Stimulated activated naive CD8-positive, alpha-beta T cell treated with anti-CD3 and anti-CD28 coated beads, Interleukin-15, amount 100 ng/mL, for 72 hours (primary cell): Measurements from ENCODE around the gene SLC9A4.

ENCODE experiments used
- ATAC-seq: fragments of 150-1000 bp; cut with Tn5 transposase; 2 replicates; pipeline ENCODE4 v1.10.0; 2021; ENCODE audit warnings: mild to moderate bottlenecking, moderate library complexity
- DNase-seq, 2 donors: peaks; one replicate each; pipeline ENCODE4 v3.0.0; 2021 to 2022
- H3K27ac Mint-ChIP-seq, 2 donors: one replicate each; pipeline ENCODE4 v1.8.0; 2022; ENCODE audit warnings: mild to moderate bottlenecking in 2 of 2, mixed read lengths in 2 of 2, moderate library complexity in 2 of 2
- H3K27me3 Mint-ChIP-seq: one replicate; pipeline ENCODE4 v1.8.0; 2022; ENCODE audit warnings: mixed read lengths
- H3K4me1 Mint-ChIP-seq: one replicate; pipeline ENCODE4 v1.8.0; 2022; ENCODE audit warnings: mild to moderate bottlenecking, mixed read lengths
- H3K4me3 Mint-ChIP-seq, 2 donors: one replicate each; pipeline ENCODE4 v1.8.0; 2022; ENCODE audit warnings: mild to moderate bottlenecking in 2 of 2, mixed read lengths in 2 of 2, moderate library complexity in 1 of 2
- H3K9me3 Mint-ChIP-seq, 2 donors: one replicate each; pipeline ENCODE4 v1.8.0; 2022; ENCODE audit warnings: mixed read lengths in 2 of 2

Gene SLC9A4

GRCh38 chr2:102505290-102505689 lies 32.3 kb downstream of the SLC9A4 start:
- no peak overlapping the region for H3K4me3 Mint-ChIP-seq
- H3K27ac Mint-ChIP-seq = no peak overlapping the region
- ATAC-seq (no peak), DNase-seq (no peak)
- peaks cover 16% of the 10 kb centered on the region for H3K4me1 Mint-ChIP-seq
- peaks cover 9 to 12% of the 10 kb centered on the region in 2 donors for H3K9me3 Mint-ChIP-seq
- peaks cover 36% of the 10 kb centered on the region for H3K27me3 Mint-ChIP-seq

GRCh38 chr2:102506743-102507142 lies 33.7 kb downstream of the SLC9A4 start:
- Mint-ChIP-seq H3K9me3 (peaks cover 9 to 12% of the 10 kb centered on the region in 2 donors), H3K27me3 (peaks cover 32% of the 10 kb centered on the region), H3K4me1 (peaks cover 16% of the 10 kb centered on the region), H3K4me3 (no peak overlapping the region), H3K27ac (no peak overlapping the region)
- ATAC-seq (no peak), DNase-seq (no peak)

DNA sequence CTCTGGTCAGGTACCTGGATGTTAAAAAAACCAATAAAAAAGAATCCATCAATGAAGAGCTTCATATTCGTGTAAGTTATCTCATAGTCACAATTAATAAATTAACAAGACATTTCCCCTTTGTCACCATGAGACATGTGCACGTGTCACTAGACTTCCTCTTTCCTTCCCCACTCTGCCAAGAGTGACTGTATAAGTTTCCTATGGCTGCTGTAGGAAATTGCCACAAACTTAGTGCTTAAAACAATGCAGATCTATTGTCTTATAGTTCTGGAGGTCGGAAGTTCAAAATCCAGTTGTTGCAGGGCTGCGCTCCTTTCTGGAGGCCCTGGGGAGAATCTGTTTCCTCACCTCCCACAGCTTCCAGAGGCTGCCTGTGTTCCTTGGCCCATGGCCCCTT lies 35.8 kb downstream of the SLC9A4 start:
- Mint-ChIP-seq H3K9me3 (peaks cover 9 to 12% of the 10 kb centered on the region in 2 donors), H3K4me3 (no peak overlapping the region)
- ATAC-seq = no peak

GRCh38 chr2:102509749-102510148 lies 36.7 kb downstream of the SLC9A4 start:
- Mint-ChIP-seq H3K27ac (no peak overlapping the region), H3K4me3 (peak overlapping the region; percentile 35 to 38), H3K9me3 (peaks cover 9 to 12% of the 10 kb centered on the region in 2 donors), H3K4me1 (peaks cover 16% of the 10 kb centered on the region), H3K27me3 (peaks cover 39% of the 10 kb centered on the region)
- peak in 1 of 2 donors; percentile 24 for DNase-seq
- ATAC-seq = peak; percentile 93

More for the DNA sequence above, 35.8 kb downstream of the SLC9A4 start:
- H3K27ac Mint-ChIP-seq = no peak overlapping the region
- DNase-seq = no peak
- peaks cover 16% of the 10 kb centered on the region for H3K4me1 Mint-ChIP-seq
- peaks cover 39% of the 10 kb centered on the region for H3K27me3 Mint-ChIP-seq

DNA sequence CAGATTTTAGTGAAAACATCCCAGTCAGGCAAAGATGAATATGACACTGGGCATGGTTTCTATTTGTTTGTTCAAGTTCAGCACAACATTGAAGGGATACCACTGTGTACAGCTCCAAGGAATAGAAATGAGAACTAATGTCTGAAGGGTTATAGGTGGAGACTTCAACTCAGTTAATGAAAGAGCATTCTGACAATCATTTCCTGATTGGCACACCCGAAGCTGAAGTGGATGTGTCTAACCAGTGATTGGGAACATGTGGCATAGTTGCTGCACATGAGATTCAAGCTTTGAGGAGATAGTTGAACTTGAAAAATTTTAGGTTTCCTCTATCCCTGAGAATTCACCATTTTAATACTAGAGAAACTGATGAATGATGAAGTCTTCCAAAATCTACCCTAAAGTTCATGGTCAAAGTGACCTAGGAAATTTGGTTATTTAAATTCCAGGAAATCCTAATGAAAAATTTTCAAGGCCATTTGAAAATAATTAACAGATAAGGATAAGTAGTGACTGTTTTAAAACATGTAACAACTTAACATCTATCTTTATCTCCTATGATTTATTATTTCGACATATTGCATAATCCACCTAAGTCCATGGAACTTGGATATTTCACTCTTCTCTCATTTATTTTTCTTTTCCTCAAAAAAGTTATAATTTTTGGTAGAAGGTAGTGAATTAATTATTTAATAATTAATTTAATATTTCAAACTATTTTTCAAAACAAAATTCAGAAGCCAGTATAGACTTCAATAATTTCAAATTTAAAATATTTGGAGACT lies 38.0 kb downstream of the SLC9A4 start:
- Mint-ChIP-seq H3K27ac (no peak overlapping the region), H3K27me3 (peaks cover 39% of the 10 kb centered on the region), H3K9me3 (peaks cover 9 to 12% of the 10 kb centered on the region in 2 donors), H3K4me3 (no peak overlapping the region), H3K4me1 (peaks cover 16% of the 10 kb centered on the region)
- no peak for ATAC-seq
- no peak for DNase-seq

- Mint-ChIP-seq H3K27me3 (peaks cover 39% of the 10 kb centered on the region), H3K4me3 (no peak overlapping the region), H3K9me3 (peaks cover 9 to 12% of the 10 kb centered on the region in 2 donors), H3K4me1 (peaks cover 16% of the 10 kb centered on the region), H3K27ac (no peak overlapping the region)
- DNase-seq = no peak
- ATAC-seq = no peak
Measured at GRCh38 chr2:102512161-102512560, 39.1 kb downstream of the SLC9A4 start.

GRCh38 chr2:102513355-102513939 lies 40.4 kb downstream of the SLC9A4 start:
- H3K4me3 Mint-ChIP-seq = no peak overlapping the region

GRCh38 chr2:102514061-102514785 lies 41.2 kb downstream of the SLC9A4 start:
- no peak overlapping the region for H3K27ac Mint-ChIP-seq

More at GRCh38 chr2:102513355-102513939, 40.4 kb downstream of the SLC9A4 start:
- peaks cover 9 to 12% of the 10 kb centered on the region in 2 donors for H3K9me3 Mint-ChIP-seq
- no peak overlapping the region for H3K27ac Mint-ChIP-seq
- DNase-seq (no peak), ATAC-seq (no peak)
- H3K4me1 Mint-ChIP-seq = peaks cover 16% of the 10 kb centered on the region
- peaks cover 31% of the 10 kb centered on the region for H3K27me3 Mint-ChIP-seq

DNA sequence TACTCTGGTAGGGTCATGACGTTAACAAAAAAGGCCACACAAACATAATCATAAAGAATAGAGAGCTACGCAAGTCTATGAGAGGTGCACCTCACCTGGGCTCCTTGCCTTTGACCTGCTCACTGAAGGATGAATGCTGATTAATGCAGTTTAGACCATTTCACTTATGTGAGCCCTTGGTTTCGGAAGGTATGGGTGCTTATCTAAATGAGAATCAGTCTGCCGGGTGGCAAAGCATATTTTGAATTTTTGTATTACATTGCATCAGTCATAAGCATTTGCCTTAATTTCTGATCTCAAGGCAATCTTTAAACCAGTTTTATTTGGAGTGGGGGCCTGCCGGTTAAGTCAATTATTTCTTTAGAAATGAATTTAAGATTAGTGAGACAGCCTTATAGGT lies 42.8 kb downstream of the SLC9A4 start:
- H3K4me3 Mint-ChIP-seq = no peak overlapping the region
- H3K27ac Mint-ChIP-seq = no peak overlapping the region
- H3K9me3 Mint-ChIP-seq = no peaks in the 10 kb centered on the region
- DNase-seq (no peak), ATAC-seq (no peak)
- H3K4me1 Mint-ChIP-seq = no peaks in the 10 kb centered on the region
- peaks cover 17% of the 10 kb centered on the region for H3K27me3 Mint-ChIP-seq

More at GRCh38 chr2:102514061-102514785, 41.2 kb downstream of the SLC9A4 start:
- Mint-ChIP-seq H3K9me3 (peaks cover 4 to 6% of the 10 kb centered on the region in 2 donors), H3K4me3 (no peak overlapping the region), H3K4me1 (peaks cover 10% of the 10 kb centered on the region), H3K27me3 (peaks cover 24% of the 10 kb centered on the region)
- ATAC-seq (no peak), DNase-seq (no peak)

- Mint-ChIP-seq H3K27me3 (peaks cover 2% of the 10 kb centered on the region), H3K27ac (no peak overlapping the region), H3K4me3 (no peak overlapping the region), H3K9me3 (no peaks in the 10 kb centered on the region), H3K4me1 (no peaks in the 10 kb centered on the region)
- peak; percentile 60 for ATAC-seq
- DNase-seq = no peak
Measured at GRCh38 chr2:102518170-102518569, 45.1 kb downstream of the SLC9A4 start.

- DNase-seq (peak in 1 of 2 donors; percentile 22), ATAC-seq (peak; percentile 78)
- Mint-ChIP-seq H3K4me1 (no peaks in the 10 kb centered on the region), H3K4me3 (no peak overlapping the region), H3K27ac (no peak overlapping the region), H3K27me3 (no peaks in the 10 kb centered on the region), H3K9me3 (no peaks in the 10 kb centered on the region)
Measured at GRCh38 chr2:102520009-102520408, 47.0 kb downstream of the SLC9A4 start.

GRCh38 chr2:102520801-102521200 lies 47.8 kb downstream of the SLC9A4 start:
- H3K4me3 Mint-ChIP-seq = no peak overlapping the region
- DNase-seq = no peak
- no peak overlapping the region for H3K27ac Mint-ChIP-seq
- H3K4me1 Mint-ChIP-seq = no peaks in the 10 kb centered on the region
- ATAC-seq = no peak
- no peaks in the 10 kb centered on the region for H3K9me3 Mint-ChIP-seq
- no peaks in the 10 kb centered on the region for H3K27me3 Mint-ChIP-seq

DNA sequence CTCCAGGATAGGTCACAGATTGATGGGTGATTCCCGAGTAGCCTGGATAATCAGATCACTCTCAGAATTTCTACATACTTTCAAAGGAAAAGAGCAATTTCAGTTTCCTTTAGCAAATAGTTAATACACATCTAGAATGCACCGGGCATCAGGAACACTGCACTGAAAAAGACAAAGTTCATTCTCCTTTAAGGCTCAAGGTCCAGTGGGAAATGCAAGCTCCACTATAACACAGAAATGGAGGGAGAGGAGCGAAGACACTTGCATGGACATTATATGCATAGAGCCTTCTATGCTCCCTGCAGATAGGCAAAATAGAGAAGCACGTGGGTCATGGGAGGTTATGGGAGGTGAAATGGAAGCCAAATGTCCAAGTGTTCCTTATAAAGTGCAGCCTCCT lies 49.1 kb downstream of the SLC9A4 start:
- no peak for DNase-seq
- Mint-ChIP-seq H3K4me3 (no peak overlapping the region), H3K9me3 (no peaks in the 10 kb centered on the region), H3K4me1 (no peaks in the 10 kb centered on the region), H3K27me3 (no peaks in the 10 kb centered on the region), H3K27ac (no peak overlapping the region)
- no peak for ATAC-seq

DNA sequence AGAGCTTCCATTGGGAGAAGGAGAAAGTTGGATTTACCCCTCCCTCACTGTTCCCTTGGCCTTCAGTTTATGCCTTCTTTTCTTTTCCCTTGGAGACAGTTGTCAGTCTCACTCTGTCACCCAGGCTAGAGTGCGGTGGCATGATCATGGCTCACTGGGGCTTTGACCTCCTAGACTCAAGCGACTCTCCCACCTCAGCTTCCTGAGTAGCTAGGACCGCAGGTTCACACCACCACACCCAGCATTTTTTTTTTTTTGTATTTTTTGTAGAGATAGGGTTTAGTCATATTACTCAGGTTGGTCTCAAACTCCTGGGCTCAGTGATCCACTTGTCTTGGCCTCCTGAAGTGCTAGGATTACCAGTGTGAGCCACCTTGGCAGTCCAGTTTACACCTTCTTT lies 49.9 kb downstream of the SLC9A4 start:
- DNase-seq (no peak), ATAC-seq (no peak)
- no peaks in the 10 kb centered on the region for H3K9me3 Mint-ChIP-seq
- no peaks in the 10 kb centered on the region for H3K4me1 Mint-ChIP-seq
- H3K27ac Mint-ChIP-seq = no peak overlapping the region
- H3K27me3 Mint-ChIP-seq = no peaks in the 10 kb centered on the region
- H3K4me3 Mint-ChIP-seq = no peak overlapping the region

GRCh38 chr2:102523651-102524050 lies 50.6 kb downstream of the SLC9A4 start:
- Mint-ChIP-seq H3K27ac (no peak overlapping the region), H3K9me3 (no peaks in the 10 kb centered on the region), H3K4me1 (no peaks in the 10 kb centered on the region), H3K4me3 (no peak overlapping the region), H3K27me3 (no peaks in the 10 kb centered on the region)
- DNase-seq (no peak), ATAC-seq (no peak)

- no peak overlapping the region for H3K27ac Mint-ChIP-seq
- no peaks in the 10 kb centered on the region for H3K9me3 Mint-ChIP-seq
- peaks cover 25% of the 10 kb centered on the region for H3K27me3 Mint-ChIP-seq
- no peak overlapping the region for H3K4me3 Mint-ChIP-seq
- DNase-seq (no peak), ATAC-seq (no peak)
- H3K4me1 Mint-ChIP-seq = no peaks in the 10 kb centered on the region
Measured at GRCh38 chr2:102527086-102527485, 54.1 kb downstream of the SLC9A4 start.
